ENCODE results near the gene PACSIN3. TPM values are rescaled to one million over a fixed set of nuclear protein-coding genes. Genes with fewer than 3 reads are reported as not detected.

The PACSIN3 gene
- total RNA-seq, 1 experiment from 2014 or later: 63.1 TPM

DNA sequence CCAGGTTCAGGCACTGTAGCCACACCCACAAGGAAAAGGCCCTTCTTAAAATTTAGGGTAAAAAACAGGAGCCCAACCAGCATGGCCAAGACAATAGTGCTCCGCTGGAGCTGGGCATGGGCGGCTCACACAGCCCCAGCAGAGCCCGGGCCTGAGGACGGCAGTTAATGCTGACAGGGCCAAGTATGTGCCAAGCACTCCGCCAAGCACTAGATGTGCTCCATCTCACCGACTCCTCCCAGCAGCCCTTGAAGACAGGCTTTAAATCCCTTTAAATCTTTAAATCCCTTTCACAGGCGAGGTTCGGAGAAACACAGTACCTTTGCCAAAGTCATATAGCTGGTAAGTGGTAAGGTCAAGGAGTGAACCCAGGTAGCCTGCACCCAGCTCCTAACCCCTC is 14.4 kb downstream of the PACSIN3 start:
- ChIA-PET POLR2A (no interaction called here), RAD21 (ENCODE audit: low non-redundant PET in 1 of 2, low total read pairs in 2 of 2, uncharacterized antibody in 2 of 2, unreplicated experiment in 2 of 2) (no interaction called here), CTCF (no interaction called here)
- peaks cover 4 to 11% of the 10 kb centered on the region in 2 experiments; a peak in 3 of 4 replicates for H3K4me1 ChIP-seq (ENCODE audit: control insufficient read depth in 1 of 2, insufficient read depth in 2 of 2, low read length in 2 of 2)
- no peak for TF ChIP-seq FOSL1 (IDR thresholded peaks at IDR 0.05; ENCODE audit: low read depth)
- no peak for TF ChIP-seq ZNF274 (IDR thresholded peaks at IDR 0.05; ENCODE audit: low read depth, low read length)
- no peak for TF ChIP-seq CEBPB (IDR thresholded peaks at IDR 0.05; ENCODE audit: low read depth)
- no peak for TF ChIP-seq CBX3 (IDR thresholded peaks at IDR 0.05; ENCODE audit: low read depth)
- no peak for TF ChIP-seq ZBTB33 (IDR thresholded peaks at IDR 0.05; ENCODE audit: extremely low read depth, insufficient replicate concordance, low read length)
- no peak for TF ChIP-seq SRF (IDR thresholded peaks at IDR 0.05; ENCODE audit: low read depth)
- TF ChIP-seq TCF7L2 (IDR thresholded peaks at IDR 0.05; ENCODE audit: borderline replicate concordance, extremely low read depth, insufficient read depth, insufficient read length): no peak
- no peak for TF ChIP-seq ELF1 (IDR thresholded peaks at IDR 0.05; ENCODE audit: borderline replicate concordance, low read depth)
- TF ChIP-seq SIN3A (IDR thresholded peaks at IDR 0.05; ENCODE audit: low read depth): no peak
- no peak for TF ChIP-seq REST (IDR thresholded peaks at IDR 0.05; ENCODE audit: low read depth)
- no peak for TF ChIP-seq SP1 (IDR thresholded peaks at IDR 0.05; ENCODE audit: low read depth)
- no peak for TF ChIP-seq EZH2phosphoT487 (IDR thresholded peaks at IDR 0.05; ENCODE audit: borderline replicate concordance)
- no peak for TF ChIP-seq EGR1 (IDR thresholded peaks at IDR 0.05; ENCODE audit: low read depth)
- no peaks in the 10 kb centered on the region for H3K9me2 ChIP-seq (ENCODE audit: insufficient read depth)
- no peak overlapping the region for H3K9ac ChIP-seq (ENCODE audit: low read length)
- H4K20me1 ChIP-seq (ENCODE audit: insufficient read depth): no peaks in the 10 kb centered on the region
- H2AFZ ChIP-seq (ENCODE audit: low read depth, low read length, poor library complexity, severe bottlenecking): no peak overlapping the region
- intact Hi-C loops (cut with micrococcal nuclease): no loop called here
- no peaks in the 10 kb centered on the region for H3K9me3 ChIP-seq (ENCODE audit: control insufficient read depth in 1 of 2, insufficient read depth in 1 of 2, low read depth in 1 of 2, low read length in 2 of 2)
- ATAC-seq (no peak), DNase-seq (ENCODE audit: low read depth, low spot score) (no peak)
- H3K4me3 ChIP-seq (replicated peaks in 1 of 2; ENCODE audit: low read depth in 1 of 2, low read length in 2 of 2): no peak overlapping the region
- H3K27me3 ChIP-seq (ENCODE audit: insufficient read depth, low read length): no peaks in the 10 kb centered on the region
- H3K27ac ChIP-seq (ENCODE audit: low read depth, low read length): no peak overlapping the region
- no peak overlapping the region for H3K4me2 ChIP-seq (ENCODE audit: low read length)
- BruUV-seq (replicated peaks): no TSS peak
- peaks cover 81% of the 10 kb centered on the region for H3K79me2 ChIP-seq (ENCODE audit: insufficient read depth, low read length)
- H3K36me3 ChIP-seq (ENCODE audit: control insufficient read depth in 1 of 2, insufficient read depth in 2 of 2, low read length in 2 of 2): peaks cover 32 to 51% of the 10 kb centered on the region in 2 experiments

Measured in HCT116 (cell line).